Progenitor cell of endocrine pancreas (in vitro differentiated cells): ENCODE results near the gene SPRY1. TPM values are rescaled to one million over a fixed set of nuclear protein-coding genes. Genes with fewer than 3 reads are reported as not detected.

Source experiments
- DNase-seq: peaks from one replicate; pipeline ENCODE4 v3.0.0; 2021; ENCODE audit warnings: low spot score; ENCODE audit not compliant: unreplicated experiment
- H3K27ac Mint-ChIP-seq: 2 replicates; pipeline ENCODE4 v1.8.0; 2021; ENCODE audit warnings: mild to moderate bottlenecking, moderate library complexity, mixed read lengths
- H3K27me3 Mint-ChIP-seq: 2 replicates; pipeline ENCODE4 v1.8.0; 2021; ENCODE audit warnings: mixed read lengths
- H3K36me3 Mint-ChIP-seq: 2 replicates; pipeline ENCODE4 v1.8.0; 2022; ENCODE audit warnings: mixed read lengths; ENCODE audit not compliant: insufficient read depth
- H3K4me1 Mint-ChIP-seq: 2 replicates; pipeline ENCODE4 v1.8.0; 2021; ENCODE audit warnings: low read depth, mixed read lengths
- H3K4me3 Mint-ChIP-seq: 2 replicates; pipeline ENCODE4 v1.8.0; 2021; ENCODE audit warnings: low read depth, mild to moderate bottlenecking, moderate library complexity, mixed read lengths
- H3K9me3 Mint-ChIP-seq: 2 replicates; pipeline ENCODE4 v1.8.0; 2021; ENCODE audit warnings: low read depth, mixed read lengths
- CTCF ChIP-seq: fragments of 200-600 bp; sonication (generic); IDR thresholded peaks from one replicate; pipeline ENCODE4 v1.5.0; 2021; ENCODE audit warnings: antibody characterized with exemption, mild to moderate bottlenecking; ENCODE audit not compliant: unreplicated experiment
- total RNA-seq: library from RNA; stranded (reverse); gene quantifications from 2 replicates; pipeline ENCODE4 v1.2.1, GENCODE V29; 2021

Gene SPRY1
- total RNA-seq, 1 donor from 2014 or later = 52.0 TPM

- Mint-ChIP-seq H3K27ac (no peak overlapping the region), H3K36me3 (peaks cover 3% of the 10 kb centered on the region), H3K9me3 (peaks cover 10% of the 10 kb centered on the region), H3K4me1 (peaks cover 35% of the 10 kb centered on the region), H3K27me3 (no peaks in the 10 kb centered on the region), H3K4me3 (no peak overlapping the region)
- TF ChIP-seq CTCF = no peak
- no peak for DNase-seq
These were observed 25.6 kb downstream of the SPRY1 start for GRCh38 chr4:123421937-123422781.

- no peak for TF ChIP-seq CTCF
- Mint-ChIP-seq H3K27ac (no peak overlapping the region), H3K9me3 (peaks cover 19% of the 10 kb centered on the region), H3K4me3 (no peak overlapping the region), H3K27me3 (no peaks in the 10 kb centered on the region), H3K36me3 (peaks cover 9% of the 10 kb centered on the region), H3K4me1 (peaks cover 21% of the 10 kb centered on the region)
- DNase-seq = no peak
These were observed 27.2 kb downstream of the SPRY1 start for GRCh38 chr4:123423819-123424218.

GRCh38 chr4:123427951-123428350, 31.4 kb downstream of the SPRY1 start:
- no peak overlapping the region for H3K4me3 Mint-ChIP-seq
- peaks cover 6% of the 10 kb centered on the region for H3K4me1 Mint-ChIP-seq
- peaks cover 24% of the 10 kb centered on the region for H3K9me3 Mint-ChIP-seq
- no peaks in the 10 kb centered on the region for H3K27me3 Mint-ChIP-seq
- H3K36me3 Mint-ChIP-seq = peaks cover 11% of the 10 kb centered on the region
- no peak overlapping the region for H3K27ac Mint-ChIP-seq
- no peak for TF ChIP-seq CTCF
- DNase-seq = no peak

GRCh38 chr4:123430031-123430430, 33.4 kb downstream of the SPRY1 start:
- peaks cover 13% of the 10 kb centered on the region for H3K36me3 Mint-ChIP-seq
- no peaks in the 10 kb centered on the region for H3K27me3 Mint-ChIP-seq
- peaks cover 6% of the 10 kb centered on the region for H3K4me1 Mint-ChIP-seq
- H3K27ac Mint-ChIP-seq = no peak overlapping the region
- no peak overlapping the region for H3K4me3 Mint-ChIP-seq
- peaks cover 36% of the 10 kb centered on the region for H3K9me3 Mint-ChIP-seq
- no peak for TF ChIP-seq CTCF
- DNase-seq = no peak

GRCh38 chr4:123430501-123430900, 33.9 kb downstream of the SPRY1 start:
- no peak for DNase-seq
- H3K27me3 Mint-ChIP-seq = no peaks in the 10 kb centered on the region
- peaks cover 13% of the 10 kb centered on the region for H3K36me3 Mint-ChIP-seq
- TF ChIP-seq CTCF = no peak
- H3K4me3 Mint-ChIP-seq = no peak overlapping the region
- H3K9me3 Mint-ChIP-seq = peaks cover 36% of the 10 kb centered on the region
- no peak overlapping the region for H3K27ac Mint-ChIP-seq
- peaks cover 6% of the 10 kb centered on the region for H3K4me1 Mint-ChIP-seq
